ENCODE data around the gene IL22. TPM values are rescaled to one million over a fixed set of nuclear protein-coding genes. Genes with fewer than 3 reads are reported as not detected.

The IL22 gene
- total RNA-seq, 1 experiment from 2014 or later = not detected

GRCh38 chr12:68252077-68252476 lies 1.3 kb downstream of the IL22 start:
- no peak overlapping the region for H3K4me2 ChIP-seq (ENCODE audit: low read length)
- H3K9ac ChIP-seq (ENCODE audit: low read length) = no peak overlapping the region
- H3F3A ChIP-seq (ENCODE audit: low read length, unreplicated experiment) = no peaks in the 10 kb centered on the region
- no peak overlapping the region for H2AFZ ChIP-seq (ENCODE audit: low read length)
- CTCF ChIA-PET = no interaction called here
- TF ChIP-seq EZH2 (IDR thresholded peaks at IDR 0.05; ENCODE audit: low read length, unreplicated experiment) = no peak
- no peak for TF ChIP-seq EZH2phosphoT487 (IDR thresholded peaks at IDR 0.05; ENCODE audit: borderline replicate concordance, low read length)
- ATAC-seq = no peak
- H3K9me3 ChIP-seq (ENCODE audit: low read length) = no peaks in the 10 kb centered on the region
- no peak overlapping the region for H3K27ac ChIP-seq (ENCODE audit: low read length)
- H4K20me1 ChIP-seq (ENCODE audit: low read length) = no peaks in the 10 kb centered on the region
- no peak for DNase-seq
- POLR2A ChIA-PET (ENCODE audit: unreplicated experiment) = no interaction called here
- H3K27me3 ChIP-seq (ENCODE audit: low read length) = no peaks in the 10 kb centered on the region
- BruUV-seq (replicated peaks) = no TSS peak
- no peaks in the 10 kb centered on the region for H3K9me2 ChIP-seq (replicated peaks; ENCODE audit: low read length)
- no peaks in the 10 kb centered on the region for H3K4me1 ChIP-seq (ENCODE audit: insufficient read depth, low read length)
- intact Hi-C loops (cut with micrococcal nuclease) = no loop called here
- no peaks in the 10 kb centered on the region for H3K79me2 ChIP-seq (ENCODE audit: low read length)
- H3K4me3 ChIP-seq (ENCODE audit: low read length) = no peak overlapping the region
- H3K36me3 ChIP-seq (ENCODE audit: low read depth, low read length) = no peaks in the 10 kb centered on the region

- no peaks in the 10 kb centered on the region for H3K4me1 ChIP-seq (ENCODE audit: insufficient read depth, low read length)
- H3K27ac ChIP-seq (ENCODE audit: low read length) = no peak overlapping the region
- peak; percentile 62 for ATAC-seq
- no peak overlapping the region for H3K4me3 ChIP-seq (ENCODE audit: low read length)
- ChIA-PET POLR2A (ENCODE audit: unreplicated experiment) (no interaction called here), CTCF (no interaction called here)
- peak; percentile 54 for DNase-seq
- no peak overlapping the region for H3K4me2 ChIP-seq (ENCODE audit: low read length)
- H3K9me2 ChIP-seq (replicated peaks; ENCODE audit: low read length) = no peaks in the 10 kb centered on the region
- H4K20me1 ChIP-seq (ENCODE audit: low read length) = no peaks in the 10 kb centered on the region
- TF ChIP-seq EZH2 (IDR thresholded peaks at IDR 0.05; ENCODE audit: low read length, unreplicated experiment) = no peak
- no peak for TF ChIP-seq CTCF (conservative IDR thresholded peaks at IDR 0.05; ENCODE audit: low read depth, low read length)
- TF ChIP-seq EZH2phosphoT487 (IDR thresholded peaks at IDR 0.05; ENCODE audit: borderline replicate concordance, low read length) = no peak
- no peaks in the 10 kb centered on the region for H3K36me3 ChIP-seq (ENCODE audit: low read depth, low read length)
- no peaks in the 10 kb centered on the region for H3K9me3 ChIP-seq (ENCODE audit: low read length)
- no peaks in the 10 kb centered on the region for H3K27me3 ChIP-seq (ENCODE audit: low read length)
- no peaks in the 10 kb centered on the region for H3K79me2 ChIP-seq (ENCODE audit: low read length)
- H2AFZ ChIP-seq (ENCODE audit: low read length) = no peak overlapping the region
- H3K9ac ChIP-seq (ENCODE audit: low read length) = no peak overlapping the region
- no peaks in the 10 kb centered on the region for H3F3A ChIP-seq (ENCODE audit: low read length, unreplicated experiment)
- intact Hi-C loops (cut with micrococcal nuclease) = no loop called here
- BruUV-seq (replicated peaks) = no TSS peak
These were observed 3.0 kb downstream of the IL22 start for GRCh38 chr12:68250454-68250853.

GRCh38 chr12:68247785-68248184 lies 5.6 kb downstream of the IL22 start:
- Histone ChIP-seq H2AFZ (ENCODE audit: low read length) (no peak overlapping the region), H3K79me2 (ENCODE audit: low read length) (no peaks in the 10 kb centered on the region), H3K4me3 (ENCODE audit: low read length) (no peak overlapping the region), H3K27me3 (ENCODE audit: low read length) (no peaks in the 10 kb centered on the region), H3K4me1 (ENCODE audit: insufficient read depth, low read length) (no peaks in the 10 kb centered on the region), H3F3A (ENCODE audit: low read length, unreplicated experiment) (no peaks in the 10 kb centered on the region), H3K9ac (ENCODE audit: low read length) (no peak overlapping the region), H3K27ac (ENCODE audit: low read length) (no peak overlapping the region), H3K9me2 (replicated peaks; ENCODE audit: low read length) (no peaks in the 10 kb centered on the region), H4K20me1 (ENCODE audit: low read length) (no peaks in the 10 kb centered on the region), H3K4me2 (ENCODE audit: low read length) (no peak overlapping the region), H3K9me3 (ENCODE audit: low read length) (no peaks in the 10 kb centered on the region), H3K36me3 (ENCODE audit: low read depth, low read length) (no peaks in the 10 kb centered on the region)
- POLR2A ChIA-PET (ENCODE audit: unreplicated experiment) = no interaction called here
- no TSS peak for BruUV-seq (replicated peaks)
- DNase-seq (no peak), ATAC-seq (no peak)
- intact Hi-C loops (cut with micrococcal nuclease) = no loop called here
- CTCF ChIA-PET = no interaction called here
- no peak for TF ChIP-seq EZH2 (IDR thresholded peaks at IDR 0.05; ENCODE audit: low read length, unreplicated experiment)
- TF ChIP-seq EZH2phosphoT487 (IDR thresholded peaks at IDR 0.05; ENCODE audit: borderline replicate concordance, low read length) = no peak
- no peak for TF ChIP-seq CTCF (conservative IDR thresholded peaks at IDR 0.05; ENCODE audit: low read depth, low read length)
